B cell (primary cell): ENCODE data around the gene ZNF846. TPM values are rescaled to one million over a fixed set of nuclear protein-coding genes. Genes with fewer than 3 reads are reported as not detected.

Source experiments
- ATAC-seq: fragments of 200-7000 bp; cut with Tn5 transposase; one replicate; pipeline ENCODE4 v1.10.0; 2021; ENCODE audit warnings: low read depth, mild to moderate bottlenecking, moderate number of reproducible peaks, moderate library complexity
- CTCF ChIA-PET: fragments of 350-600 bp; sonication (Branson Sonifier 250); formaldehyde crosslinking; loops from one replicate; lab custom pipeline; 2021; ENCODE audit warnings: antibody characterized with exemption, inconsistent platforms; lab: Charles Lee
- POLR2A ChIA-PET: fragments of 350-600 bp; sonication (Branson Sonifier 250); formaldehyde crosslinking; loops from one replicate; lab custom pipeline; 2021; ENCODE audit warnings: antibody characterized with exemption; lab: Charles Lee
- DNase-seq: peaks from one replicate; pipeline ENCODE4 v3.0.0; 2013
- H2AFZ ChIP-seq: 2 replicates; pipeline ENCODE4 v1.6.1; 2012; ENCODE audit warnings: mild to moderate bottlenecking, low read depth, low read length; ENCODE audit not compliant: insufficient read depth, poor library complexity, severe bottlenecking
- H3K27ac ChIP-seq, 2 donors: 1 replicate in 1 of 2; 2 replicates in 1 of 2; pipeline ENCODE4 v1.5.1; 2012 to 2013; ENCODE audit warnings: low read length in 2 of 2, mild to moderate bottlenecking in 2 of 2, moderate library complexity in 1 of 2
- H3K27me3 ChIP-seq, 4 experiments: fragments of 200-600 bp in 1 of 4; sonication (generic) in 1 of 4; replicated peaks in 1 of 4; 1 replicate in 2 of 4; 2 replicates in 2 of 4; pipeline versions ENCODE4 v1.6.1 to v1.7.0; 2013 to 2016; ENCODE audit warnings: low read length in 3 of 4, mild to moderate bottlenecking in 2 of 4, mixed read lengths in 1 of 4, moderate library complexity in 1 of 4; ENCODE audit not compliant: insufficient read depth in 4 of 4, control insufficient read depth in 3 of 4; ENCODE audit errors: control extremely low read depth in 1 of 4
- H3K36me3 ChIP-seq, 2 experiments: replicated peaks in 1 of 2; 1 replicate in 1 of 2; 2 replicates in 1 of 2; pipeline versions ENCODE4 v1.6.1 to v1.7.1; 2013; ENCODE audit warnings: low read length in 1 of 2; ENCODE audit not compliant: insufficient read depth in 2 of 2, control insufficient read depth in 1 of 2; ENCODE audit errors: control extremely low read depth in 1 of 2, extremely low read depth in 1 of 2
- H3K4me1 ChIP-seq, 2 donors: fragments of 200-600 bp in 1 of 2; sonication (generic) in 1 of 2; 1 replicate in 1 of 2; 2 replicates in 1 of 2; pipeline versions ENCODE4 v1.5.1 to v1.6.1; 2013 to 2017; ENCODE audit warnings: low read length in 2 of 2; ENCODE audit not compliant: control insufficient read depth in 2 of 2, insufficient read depth in 2 of 2
- H3K4me2 ChIP-seq: replicated peaks from 2 replicates; pipeline ENCODE3; 2012; ENCODE audit warnings: mild to moderate bottlenecking, low read depth, low read length; ENCODE audit not compliant: poor library complexity, severe bottlenecking
- H3K4me3 ChIP-seq, 5 experiments: fragments of 200-600 bp in 1 of 5; sonication (generic) in 1 of 5; 1 replicate in 3 of 5; 2 replicates in 2 of 5; pipeline versions ENCODE4 v1.5.1 to v1.7.0; 2011 to 2016; ENCODE audit warnings: low read length in 4 of 5, mild to moderate bottlenecking in 4 of 5, low read depth in 2 of 5, control low read depth in 1 of 5, moderate library complexity in 1 of 5; ENCODE audit not compliant: insufficient read depth in 1 of 5; ENCODE audit errors: control extremely low read depth in 1 of 5, extremely low read depth in 1 of 5
- H3K79me2 ChIP-seq: fragments of 200-600 bp; sonication (generic); one replicate; pipeline ENCODE4 v1.6.0; 2016; ENCODE audit warnings: low read length; ENCODE audit not compliant: control insufficient read depth, insufficient read depth
- H3K9ac ChIP-seq: fragments of 200-600 bp; sonication (generic); 2 replicates; pipeline ENCODE4 v1.6.1; 2017; ENCODE audit warnings: mild to moderate bottlenecking, low read length, moderate library complexity
- H3K9me3 ChIP-seq, 3 donors: one replicate each; pipeline versions ENCODE4 v1.6.1 to v1.7.1; 2013; ENCODE audit warnings: low read length in 2 of 3; ENCODE audit not compliant: control insufficient read depth in 2 of 3, insufficient read depth in 1 of 3; ENCODE audit errors: control extremely low read depth in 1 of 3
- H4K20me1 ChIP-seq: 2 replicates; pipeline ENCODE4 v1.6.0; 2012; ENCODE audit warnings: mild to moderate bottlenecking, low read length; ENCODE audit not compliant: insufficient read depth, control insufficient read depth, poor library complexity, severe bottlenecking
- H3K27ac Mint-ChIP-seq: one replicate; pipeline ENCODE4 v1.8.0; 2021; ENCODE audit warnings: mixed read lengths
- H3K27me3 Mint-ChIP-seq: one replicate; pipeline ENCODE4 v1.8.0; 2021; ENCODE audit warnings: mixed read lengths
- H3K4me1 Mint-ChIP-seq: one replicate; pipeline ENCODE4 v1.8.0; 2021; ENCODE audit warnings: mixed read lengths
- H3K4me3 Mint-ChIP-seq: one replicate; pipeline ENCODE4 v1.8.0; 2021; ENCODE audit warnings: mixed read lengths
- H3K9me3 Mint-ChIP-seq: one replicate; pipeline ENCODE4 v1.8.0; 2022; ENCODE audit warnings: mixed read lengths; ENCODE audit not compliant: insufficient read depth
- EZH2 ChIP-seq: IDR thresholded peaks from 2 replicates; pipeline ENCODE4 v1.6.1; 2012; ENCODE audit warnings: borderline replicate concordance, low read depth, mild to moderate bottlenecking, moderate library complexity, low read length; ENCODE audit not compliant: insufficient read depth, poor library complexity, severe bottlenecking
- WGBS: methylation state at CpG from one replicate; pipeline ENCODE4 v1.1.5; 2013; ENCODE audit warnings: missing lambda C conversion rate; ENCODE audit not compliant: insufficient coverage; 5-methylcytosine and 5-hydroxymethylcytosine counted together
- intact Hi-C: fragments of 100-400 bp; cut with micrococcal nuclease; formaldehyde crosslinking; loops from one replicate; pipeline ENCODE4 v1.10.0; 2022
- polyA plus RNA-seq: library from polyadenylated mRNA; depleted of rRNA; stranded (reverse); fragments of >200 nt; gene quantifications from 2 replicates; pipeline ENCODE4 v1.2.3, GENCODE V29; 2012
- total RNA-seq, 2 donors: library from RNA; stranded (reverse); fragments of 120-200 nt in 1 of 2; gene quantifications; 1 replicate in 1 of 2; 2 replicates in 1 of 2; pipeline versions ENCODE4 v1.2.3 to v1.2.4, GENCODE V29; 2013 to 2022
- TF ChIP-seq, protein P1 (sequence below): fragments of 200-600 bp; IDR thresholded peaks from one replicate; pipeline ENCODE4 v1.8.0; 2022; ENCODE audit warnings: antibody characterized with exemption, mild to moderate bottlenecking

Gene ZNF846
- total and polyA plus RNA-seq, 2 donors (not counting 1 experiment from before 2014, with no cell fraction given): 8.8 to 18.2 TPM

DNA sequence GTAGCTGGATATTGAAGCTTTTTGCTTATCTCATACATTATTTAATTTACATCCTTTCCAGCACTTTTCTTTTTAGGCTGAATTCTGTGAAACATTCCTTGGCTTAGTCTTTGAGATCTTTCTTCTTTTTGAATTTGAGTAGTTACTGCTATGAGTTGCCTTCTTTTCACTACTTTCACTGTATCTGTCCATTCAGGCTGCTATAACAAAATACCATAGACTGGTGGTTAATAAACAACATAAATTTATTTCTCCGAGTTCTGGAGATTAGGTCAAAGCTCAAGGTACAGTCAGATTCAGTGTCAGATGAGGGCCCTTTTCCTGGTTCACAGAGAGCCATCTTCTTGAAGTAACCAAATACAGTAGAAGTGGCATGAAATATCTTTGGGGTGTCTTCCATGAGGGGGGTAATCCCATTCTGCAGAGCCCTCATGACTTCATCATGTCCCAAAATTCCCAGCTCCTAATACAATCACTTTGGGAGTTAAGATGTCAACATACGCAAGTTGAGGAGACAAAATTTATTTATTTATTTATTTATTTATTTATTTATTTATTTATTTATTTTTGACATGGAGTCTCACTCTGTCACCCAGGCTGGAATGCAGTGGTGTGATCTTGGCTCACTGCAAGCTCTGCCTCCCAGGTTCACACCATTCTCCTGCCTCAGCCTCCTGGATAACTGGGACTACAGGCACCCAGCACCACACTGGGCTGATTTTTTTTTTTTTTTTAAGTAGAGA is 15.7 kb downstream of the ZNF846 start:
- no CpG with 5 or more reads among the region's 2 CpGs for WGBS
- no peaks in the 10 kb centered on the region for H3K79me2 ChIP-seq
- no peak overlapping the region for H3K4me2 ChIP-seq
- Mint-ChIP-seq H3K4me3 (no peak overlapping the region), H3K27ac (no peak overlapping the region), H3K4me1 (no peaks in the 10 kb centered on the region), H3K27me3 (no peaks in the 10 kb centered on the region), H3K9me3 (peaks cover 3% of the 10 kb centered on the region)
- H3K4me3 ChIP-seq: no peak overlapping the region
- H3K27me3 ChIP-seq: no peaks in the 10 kb centered on the region
- DNase-seq (no peak), ATAC-seq (no peak)
- POLR2A ChIA-PET: no interaction called here
- intact Hi-C loops: no loop called here
- CTCF ChIA-PET: no interaction called here
- H3K9ac ChIP-seq: no peak overlapping the region
- no peak overlapping the region for H2AFZ ChIP-seq
- H3K36me3 ChIP-seq: peaks cover 0 to 6% of the 10 kb centered on the region in 2 experiments
- H3K27ac ChIP-seq: no peak overlapping the region
- H3K4me1 ChIP-seq: no peaks in the 10 kb centered on the region
- peaks cover 7 to 30% (median 25%) of the 10 kb centered on the region in 3 donors for H3K9me3 ChIP-seq
- TF ChIP-seq, protein P1, sequence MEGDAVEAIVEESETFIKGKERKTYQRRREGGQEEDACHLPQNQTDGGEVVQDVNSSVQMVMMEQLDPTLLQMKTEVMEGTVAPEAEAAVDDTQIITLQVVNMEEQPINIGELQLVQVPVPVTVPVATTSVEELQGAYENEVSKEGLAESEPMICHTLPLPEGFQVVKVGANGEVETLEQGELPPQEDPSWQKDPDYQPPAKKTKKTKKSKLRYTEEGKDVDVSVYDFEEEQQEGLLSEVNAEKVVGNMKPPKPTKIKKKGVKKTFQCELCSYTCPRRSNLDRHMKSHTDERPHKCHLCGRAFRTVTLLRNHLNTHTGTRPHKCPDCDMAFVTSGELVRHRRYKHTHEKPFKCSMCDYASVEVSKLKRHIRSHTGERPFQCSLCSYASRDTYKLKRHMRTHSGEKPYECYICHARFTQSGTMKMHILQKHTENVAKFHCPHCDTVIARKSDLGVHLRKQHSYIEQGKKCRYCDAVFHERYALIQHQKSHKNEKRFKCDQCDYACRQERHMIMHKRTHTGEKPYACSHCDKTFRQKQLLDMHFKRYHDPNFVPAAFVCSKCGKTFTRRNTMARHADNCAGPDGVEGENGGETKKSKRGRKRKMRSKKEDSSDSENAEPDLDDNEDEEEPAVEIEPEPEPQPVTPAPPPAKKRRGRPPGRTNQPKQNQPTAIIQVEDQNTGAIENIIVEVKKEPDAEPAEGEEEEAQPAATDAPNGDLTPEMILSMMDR: no peak
- no peak for TF ChIP-seq EZH2
- H4K20me1 ChIP-seq: no peaks in the 10 kb centered on the region

DNA sequence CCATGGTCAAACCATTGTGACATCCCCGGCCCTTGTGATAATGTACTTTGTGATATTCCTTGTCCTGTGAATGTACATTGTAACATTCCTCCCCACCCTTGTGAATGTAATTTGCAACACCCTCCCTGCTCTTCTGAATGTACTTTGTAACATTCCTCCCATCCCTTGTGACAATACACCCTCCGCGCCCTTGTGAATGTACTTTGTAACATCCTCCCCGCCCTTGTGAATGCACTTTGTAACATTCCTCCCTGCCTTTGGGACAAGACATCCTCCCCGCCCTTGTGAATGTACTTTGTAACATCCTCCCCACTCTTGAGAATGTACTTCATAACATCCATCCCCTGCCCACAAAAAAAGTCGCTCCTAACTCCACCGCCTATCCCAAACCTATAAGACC is 17.1 kb downstream of the ZNF846 start:
- H3K79me2 ChIP-seq: no peaks in the 10 kb centered on the region

More for the DNA sequence above, 17.1 kb downstream of the ZNF846 start:
- ChIA-PET POLR2A (no interaction called here), CTCF (no interaction called here)
- Histone ChIP-seq H2AFZ (no peak overlapping the region), H3K4me3 (no peak overlapping the region), H3K9ac (no peak overlapping the region), H3K36me3 (no peaks in the 10 kb centered on the region), H3K27ac (no peak overlapping the region), H4K20me1 (no peaks in the 10 kb centered on the region), H3K4me2 (no peak overlapping the region), H3K27me3 (no peaks in the 10 kb centered on the region), H3K9me3 (peaks cover 2 to 24% (median 15%) of the 10 kb centered on the region in 3 donors), H3K4me1 (no peaks in the 10 kb centered on the region)
- Mint-ChIP-seq H3K9me3 (no peaks in the 10 kb centered on the region), H3K4me1 (no peaks in the 10 kb centered on the region), H3K4me3 (no peak overlapping the region), H3K27ac (no peak overlapping the region), H3K27me3 (no peaks in the 10 kb centered on the region)
- ATAC-seq (no peak), DNase-seq (no peak)
- TF ChIP-seq, protein P1: no peak
- no peak for TF ChIP-seq EZH2
- intact Hi-C loops: no loop called here
- WGBS: 96% methylated on average over 6 of the region's 7 CpGs
